GM12872 (cell line): ENCODE results near the gene DPH1.
A peak's percentile ranks its signal among the peaks of the same experiment; 100 is the strongest.

ENCODE experiments used
- CTCF ChIP-seq: IDR thresholded peaks from 3 replicates; pipeline ENCODE4 v1.5.1; 2011; ENCODE audit warnings: low read depth, mild to moderate bottlenecking, low read length, moderate library complexity; ENCODE audit not compliant: insufficient read depth

The DPH1 gene

DNA sequence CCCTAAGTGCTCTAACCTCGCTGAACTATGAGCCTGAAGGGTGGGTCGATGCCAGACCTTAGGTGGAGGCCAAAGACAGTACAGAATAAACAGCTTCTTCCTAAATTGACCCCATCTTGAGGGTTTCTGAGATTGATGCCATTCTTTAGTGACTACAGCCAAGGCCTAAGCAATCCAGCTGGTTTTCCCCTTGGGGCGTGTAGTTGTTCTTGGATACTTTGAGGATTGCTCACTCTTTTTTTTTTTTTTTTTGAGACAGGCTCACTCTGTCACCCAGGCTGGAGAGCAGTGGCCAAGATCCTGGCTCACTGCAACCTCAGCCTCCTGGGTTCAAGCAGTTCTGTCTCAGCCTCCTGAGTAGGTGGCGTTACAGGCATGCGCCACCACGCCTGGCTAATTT, 13.8 kb downstream of the DPH1 start:
- no peak for TF ChIP-seq CTCF

- no peak for TF ChIP-seq CTCF
Measured at GRCh38 chr17:2044263-2044894, 14.4 kb downstream of the DPH1 start.

DNA sequence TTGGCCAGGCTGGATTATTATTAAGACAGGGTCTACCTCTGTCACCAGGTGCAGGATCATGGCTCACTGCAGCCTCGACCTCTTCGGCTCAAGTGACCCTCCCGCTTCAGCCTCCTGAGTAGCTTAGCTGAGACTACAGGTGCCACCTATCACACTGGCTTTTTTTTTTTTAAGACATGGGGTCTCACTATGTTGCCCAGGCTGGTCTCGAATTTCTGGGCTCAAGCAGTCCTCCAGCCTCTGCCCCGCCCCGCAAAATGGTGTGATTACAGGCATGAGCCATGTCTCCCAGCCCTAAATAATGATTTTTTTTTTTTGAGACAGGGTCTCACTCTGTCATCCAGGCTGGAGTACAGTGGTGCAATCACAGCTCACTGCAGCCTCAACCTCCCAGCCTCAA, 17.6 kb downstream of the DPH1 start:
- no peak for TF ChIP-seq CTCF

GRCh38 chr17:2048805-2049204, 18.9 kb downstream of the DPH1 start:
- no peak for TF ChIP-seq CTCF

DNA sequence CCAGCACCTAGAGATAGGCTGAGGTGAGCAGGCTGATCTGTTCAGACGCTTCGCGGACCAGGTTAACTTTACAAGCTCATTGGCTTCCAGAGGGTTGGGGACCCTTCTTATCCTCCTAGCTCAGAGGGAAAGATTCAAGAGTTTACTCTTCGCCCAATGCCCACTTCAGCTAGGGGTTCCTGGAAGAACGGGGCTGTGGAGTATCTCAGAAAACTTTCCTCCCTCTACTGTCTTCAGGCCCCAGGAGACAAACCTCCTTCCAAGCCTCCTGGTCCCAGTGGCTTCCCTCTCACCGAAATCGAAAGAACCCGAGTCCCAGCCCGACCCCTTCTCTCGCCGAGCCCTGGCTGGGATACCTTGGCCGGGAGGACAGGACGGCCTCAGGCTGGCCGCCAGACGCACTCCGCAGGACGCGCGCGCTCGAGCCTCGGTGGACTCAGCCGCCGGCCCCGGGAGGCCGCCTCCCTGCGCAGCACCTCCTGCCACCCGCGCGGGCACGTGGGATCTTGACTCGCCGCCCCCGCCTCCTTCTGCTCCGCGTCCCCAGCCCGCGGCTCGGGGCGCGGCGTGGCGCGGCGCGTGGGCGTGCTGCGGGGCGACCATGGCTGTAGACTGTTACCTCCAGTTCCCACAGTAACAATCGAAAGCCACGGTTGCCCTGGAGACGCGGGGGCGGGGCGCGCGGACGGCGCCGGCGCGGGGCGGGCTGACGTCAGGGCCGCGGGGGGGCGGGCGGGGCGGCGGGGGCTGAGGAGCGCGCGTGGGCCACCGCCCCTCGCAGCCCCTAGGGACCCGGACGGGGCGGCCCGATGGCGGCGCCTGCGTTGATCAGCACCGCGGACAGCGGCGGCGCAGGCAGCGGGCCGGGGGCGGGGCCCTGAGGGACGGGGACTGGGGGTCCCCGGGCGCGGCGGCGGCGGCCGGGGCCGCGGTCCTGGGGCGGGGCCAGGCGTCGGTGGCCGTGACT, 19.7 kb downstream of the DPH1 start:
- TF ChIP-seq CTCF: no peak

- TF ChIP-seq CTCF: 0 out of 3 replicates have a peak, but pooled peaks have one; percentile 7
Measured at GRCh38 chr17:2050300-2051060, 20.5 kb downstream of the DPH1 start.

GRCh38 chr17:2051061-2051932, 21.3 kb downstream of the DPH1 start:
- TF ChIP-seq CTCF: no peak
